SK-N-SH (cell line): Measurements from ENCODE around the gene DGKI. TPM values are rescaled to one million over a fixed set of nuclear protein-coding genes. Genes with fewer than 3 reads are reported as not detected.

Source experiments
- CTCF ChIA-PET: fragments of 300-600, 350-600 bp; formaldehyde crosslinking; extraction: SDS; loops from one replicate; lab custom pipeline; 2021; lab: Yijun Ruan, JAX
- POLR2A ChIA-PET: fragments of 350-600 bp; sonication (Branson Sonifier 250); formaldehyde crosslinking; extraction: SDS; loops from one replicate; lab custom pipeline; 2020; ENCODE audit warnings: antibody characterized with exemption, inconsistent platforms; lab: Yijun Ruan, JAX
- DNase-seq: peaks from one replicate; pipeline ENCODE4 v3.0.0; 2012
- H2AFZ ChIP-seq: fragments of 200-600 bp; sonication (generic); 2 replicates; pipeline ENCODE4 v1.8.1; 2016; ENCODE audit warnings: antibody characterized with exemption, mild to moderate bottlenecking, low read depth
- H3F3A ChIP-seq: fragments of 200-600 bp; sonication (generic); replicated peaks from 2 replicates; pipeline ENCODE3; 2016; ENCODE audit warnings: antibody characterized with exemption, mild to moderate bottlenecking; ENCODE audit not compliant: insufficient read depth
- H3K27ac ChIP-seq, 2 experiments: fragments of 200-500 bp in 1 of 2; fragments of 200-600 bp in 1 of 2; sonication (Bioruptor generic) in 1 of 2; sonication (generic), shearing (Covaris generic) in 1 of 2; 2 replicates each; pipeline versions ENCODE4 v1.5.1 to v1.6.1; 2014 to 2016; ENCODE audit warnings: low read depth in 2 of 2, inconsistent platforms in 1 of 2, low read length in 1 of 2, mild to moderate bottlenecking in 1 of 2, mixed read lengths in 1 of 2
- H3K27me3 ChIP-seq: fragments of 200-600 bp; sonication (generic), shearing (Covaris generic); 2 replicates; pipeline ENCODE4 v1.6.1; 2016; ENCODE audit warnings: mixed run types; ENCODE audit not compliant: insufficient read depth
- H3K36me3 ChIP-seq, 2 experiments: fragments of 200-500 bp in 1 of 2; fragments of 200-600 bp in 1 of 2; sonication (Bioruptor generic) in 1 of 2; sonication (generic) in 1 of 2; replicated peaks in 1 of 2; 2 replicates each; pipeline versions ENCODE3 to v1.5.1; 2014 to 2016; ENCODE audit warnings: low read length in 1 of 2, mild to moderate bottlenecking in 1 of 2; ENCODE audit not compliant: insufficient read depth in 2 of 2, control insufficient read depth in 1 of 2
- H3K4me1 ChIP-seq, 2 experiments: fragments of 200-500 bp in 1 of 2; fragments of 200-600 bp in 1 of 2; sonication (Bioruptor generic) in 1 of 2; sonication (generic), shearing (Covaris generic) in 1 of 2; 2 replicates each; pipeline versions ENCODE4 v1.5.1 to v1.6.1; 2014 to 2016; ENCODE audit warnings: low read depth in 1 of 2, low read length in 1 of 2, mixed run types in 1 of 2; ENCODE audit not compliant: insufficient read depth in 2 of 2, control insufficient read depth in 1 of 2
- H3K4me2 ChIP-seq: fragments of 200-600 bp; sonication (generic), shearing (Covaris generic); 2 replicates; pipeline ENCODE4 v1.6.1; 2017; ENCODE audit warnings: mixed run types
- H3K4me3 ChIP-seq, 2 experiments: fragments of 200-500 bp in 1 of 2; fragments of 200-600 bp in 1 of 2; sonication (Bioruptor generic) in 1 of 2; sonication (generic), shearing (Covaris generic) in 1 of 2; 2 replicates each; pipeline versions ENCODE4 v1.5.1 to v1.8.1; 2014 to 2016; ENCODE audit warnings: low read depth in 2 of 2, inconsistent platforms in 1 of 2, low read length in 1 of 2, mild to moderate bottlenecking in 1 of 2, mixed read lengths in 1 of 2, moderate library complexity in 1 of 2
- H3K79me2 ChIP-seq: fragments of 200-600 bp; sonication (generic); 2 replicates; pipeline ENCODE4 v1.8.1; 2017; ENCODE audit warnings: mild to moderate bottlenecking; ENCODE audit not compliant: insufficient read depth
- H3K9ac ChIP-seq: fragments of 200-600 bp; sonication (generic); 2 replicates; pipeline ENCODE4 v1.6.1; 2017; ENCODE audit warnings: mixed run types
- H3K9me2 ChIP-seq: fragments of 200-600 bp; sonication (generic); 2 replicates; pipeline ENCODE4 v1.6.1; 2017; ENCODE audit warnings: mixed run types
- H3K9me3 ChIP-seq: fragments of 200-600 bp; sonication (generic); 2 replicates; pipeline ENCODE4 v1.6.1; 2017; ENCODE audit warnings: mixed run types, mild to moderate bottlenecking, moderate library complexity
- H4K20me1 ChIP-seq: fragments of 200-600 bp; sonication (generic); 2 replicates; pipeline ENCODE4 v1.6.1; 2017; ENCODE audit warnings: mild to moderate bottlenecking, mixed run types; ENCODE audit not compliant: insufficient read depth
- CHD2 ChIP-seq: fragments of 150-350 bp; IDR thresholded peaks from 2 replicates; pipeline ENCODE4 v1.6.1; 2018; ENCODE audit warnings: low read length; ENCODE audit not compliant: partially characterized antibody
- ELF1 ChIP-seq: IDR thresholded peaks from 2 replicates; pipeline ENCODE4 v1.4.0; 2012
- EP300 ChIP-seq, 2 experiments: IDR thresholded peaks; 2 replicates each; pipeline versions ENCODE4 v1.4.0 to v1.6.1; 2012; ENCODE audit warnings: borderline replicate concordance in 1 of 2, low read depth in 1 of 2, low read length in 1 of 2
- EZH2phosphoT487 ChIP-seq: fragments of 200-600 bp; sonication (generic); IDR thresholded peaks from 2 replicates; pipeline ENCODE4 v1.6.1; 2017; ENCODE audit warnings: low read depth, mixed run types, mild to moderate bottlenecking, antibody characterized with exemption, moderate library complexity, borderline replicate concordance
- FOSL2 ChIP-seq: IDR thresholded peaks from 2 replicates; pipeline ENCODE4 v1.4.0; 2012; ENCODE audit warnings: low read depth, mild to moderate bottlenecking, moderate library complexity, borderline replicate concordance
- FOXJ3 ChIP-seq: sonication (generic); formaldehyde crosslinking; IDR thresholded peaks from 2 replicates; pipeline ENCODE4 v1.5.1; 2020; ENCODE audit warnings: mild to moderate bottlenecking, missing genetic modification reagents
- FOXM1 ChIP-seq: IDR thresholded peaks from 2 replicates; pipeline ENCODE4 v1.4.0; 2012; ENCODE audit warnings: low read depth, mild to moderate bottlenecking
- GABPA ChIP-seq: IDR thresholded peaks from 2 replicates; pipeline ENCODE4 v1.4.0; 2012; ENCODE audit warnings: low read depth, mild to moderate bottlenecking
- JUND ChIP-seq: IDR thresholded peaks from 2 replicates; pipeline ENCODE4 v1.4.0; 2012
- MEF2A ChIP-seq: IDR thresholded peaks from 2 replicates; pipeline ENCODE4 v1.4.0; 2012; ENCODE audit warnings: low read depth, borderline replicate concordance
- MXI1 ChIP-seq: IDR thresholded peaks from 2 replicates; pipeline ENCODE4 v1.6.1; 2012; ENCODE audit warnings: mild to moderate bottlenecking, low read depth, low read length, improper control_type of control experiment
- NFIC ChIP-seq: IDR thresholded peaks from 2 replicates; pipeline ENCODE4 v1.4.0; 2012; ENCODE audit warnings: borderline replicate concordance
- POLR2AphosphoS5 ChIP-seq: IDR thresholded peaks from 2 replicates; pipeline ENCODE4 v1.6.1; 2012; ENCODE audit warnings: low read depth, low read length
- RAD21 ChIP-seq: IDR thresholded peaks from 2 replicates; pipeline ENCODE4 v1.6.1; 2012; ENCODE audit warnings: mild to moderate bottlenecking, low read length
- RCOR1 ChIP-seq: fragments of 150-350 bp; IDR thresholded peaks from 2 replicates; pipeline ENCODE4 v1.6.1; 2017; ENCODE audit warnings: antibody characterized with exemption, low read length
- RFX5 ChIP-seq: IDR thresholded peaks from 2 replicates; pipeline ENCODE4 v1.6.1; 2012; ENCODE audit warnings: mild to moderate bottlenecking, improper control_type of control experiment, low read length
- RXRA ChIP-seq: IDR thresholded peaks from 2 replicates; pipeline ENCODE4 v1.4.0; 2012; ENCODE audit warnings: low read depth, mild to moderate bottlenecking, borderline replicate concordance
- SIN3A ChIP-seq: IDR thresholded peaks from 2 replicates; pipeline ENCODE4 v1.6.1; 2012; ENCODE audit warnings: low read depth, mild to moderate bottlenecking, low read length, moderate library complexity, borderline replicate concordance
- SMC3 ChIP-seq: IDR thresholded peaks from 2 replicates; pipeline ENCODE4 v1.6.1; 2012; ENCODE audit warnings: low read depth, low read length, improper control_type of control experiment
- TAF1 ChIP-seq: IDR thresholded peaks from 2 replicates; pipeline ENCODE4 v1.6.1; 2012; ENCODE audit warnings: low read depth, mild to moderate bottlenecking, low read length, moderate library complexity, borderline replicate concordance
- TCF12 ChIP-seq: IDR thresholded peaks from 2 replicates; pipeline ENCODE4 v1.4.0; 2012
- TEAD4 ChIP-seq: IDR thresholded peaks from 2 replicates; pipeline ENCODE4 v1.4.0; 2012; ENCODE audit warnings: mild to moderate bottlenecking, borderline replicate concordance; ENCODE audit not compliant: insufficient read depth
- USF1 ChIP-seq: IDR thresholded peaks from 2 replicates; pipeline ENCODE4 v1.4.0; 2012; ENCODE audit warnings: low read depth, borderline replicate concordance
- USF2 ChIP-seq: fragments of 150-350 bp; IDR thresholded peaks from 2 replicates; pipeline ENCODE4 v1.6.1; 2017; ENCODE audit warnings: antibody characterized with exemption, low read length, low read depth, borderline replicate concordance
- YY1 ChIP-seq: IDR thresholded peaks from 2 replicates; pipeline ENCODE4 v1.4.0; 2012; ENCODE audit warnings: low read depth, mild to moderate bottlenecking
- ZBTB33 ChIP-seq: IDR thresholded peaks from 2 replicates; pipeline ENCODE4 v1.4.0; 2012; ENCODE audit warnings: low read depth, borderline replicate concordance
- WGBS: methylation state at CpG from one replicate; pipeline ENCODE4 v1.1.6; 2017; ENCODE audit warnings: low lambda C conversion rate; 5-methylcytosine and 5-hydroxymethylcytosine counted together
- polyA plus RNA-seq, 3 experiments: library from polyadenylated mRNA; depleted of rRNA; stranded (reverse); fragments of >200 nt; gene quantifications; 2 replicates each; pipeline ENCODE4 v1.2.3, GENCODE V29; 2012
- TF ChIP-seq, protein P1 (sequence below): fragments of 200-600 bp; sonication (generic); IDR thresholded peaks from 2 replicates; pipeline ENCODE4 v1.6.1; 2017; ENCODE audit warnings: antibody characterized with exemption, mild to moderate bottlenecking, moderate library complexity
- TF ChIP-seq, protein P2 (sequence below): IDR thresholded peaks from 2 replicates; pipeline ENCODE4; 2012

Gene DGKI
- polyA plus RNA-seq, 1 of the 3 experiments (the other 2 are of a cell fraction): 1.3 TPM

DNA sequence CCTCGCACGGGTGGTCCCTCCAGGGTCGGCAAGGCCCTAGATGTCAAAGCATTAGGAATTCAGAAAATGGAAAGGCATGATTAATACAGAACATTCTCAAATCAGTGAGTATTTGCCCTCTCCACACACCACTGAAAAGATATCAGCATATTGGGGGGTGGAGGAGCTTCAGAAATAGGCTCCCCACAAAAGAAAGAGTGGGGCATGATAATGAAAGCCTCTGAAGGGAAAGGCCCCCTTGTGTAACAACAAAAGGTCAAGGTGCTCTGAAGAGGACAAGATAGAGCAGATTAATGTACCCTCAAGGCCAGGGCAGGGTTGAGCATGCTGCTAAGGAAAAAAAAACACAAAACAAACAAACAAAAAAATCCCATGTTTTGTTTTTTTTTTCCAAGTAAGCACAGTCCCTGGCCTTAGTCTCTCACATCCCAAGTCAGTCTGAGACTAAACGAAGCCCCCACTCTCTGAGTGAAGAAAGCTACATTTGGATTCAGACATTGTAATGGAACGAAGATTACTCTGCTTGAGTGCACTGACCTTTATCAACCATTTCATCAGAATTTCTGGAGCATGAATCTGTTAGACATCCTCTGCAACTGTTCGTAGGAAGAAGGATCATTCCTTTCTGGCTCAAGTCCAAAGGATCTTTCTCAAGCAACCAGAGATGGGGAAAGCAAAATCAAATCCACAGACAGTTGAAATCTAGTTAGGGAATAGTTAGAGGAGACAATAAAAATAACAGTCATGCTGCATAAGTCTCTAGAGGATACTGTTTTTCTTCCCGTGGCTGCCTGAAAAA is 27.4 kb upstream of the DGKI start:
- peak; percentile 57 for DNase-seq
- Histone ChIP-seq H3K27me3 (no peaks in the 10 kb centered on the region), H3F3A (peaks cover 41% of the 10 kb centered on the region), H3K79me2 (peaks cover 4% of the 10 kb centered on the region; the same call in 1 of the 2 replicates), H3K27ac (peak overlapping the region; percentile 75 to 97), H3K36me3 (peaks cover 44 to 60% of the 10 kb centered on the region in 2 experiments), H3K4me1 (peaks cover 19 to 39% of the 10 kb centered on the region in 2 experiments), H4K20me1 (no peaks in the 10 kb centered on the region), H2AFZ (peak overlapping the region; percentile 19; the same call in 1 of the 2 replicates), H3K9ac (peak overlapping the region; percentile 52), H3K9me2 (no peaks in the 10 kb centered on the region), H3K9me3 (no peaks in the 10 kb centered on the region), H3K4me2 (peak overlapping the region; percentile 59), H3K4me3 (no peak overlapping the region)
- ChIA-PET POLR2A (no interaction called here), CTCF (interaction anchor here (0.8 to 1.5 kb wide), 4 partner anchors 12 to 218 kb away, joined by 3 to 7 read pairs (median 4); partner anchors contain the start of gene CREB3L2)
- WGBS: 46% methylated on average over 7 of the region's 7 CpGs
- no peak for TF ChIP-seq GABPA
- TF ChIP-seq ELF1: no peak
- no peak for TF ChIP-seq USF1
- peak; percentile 91; the same call in 1 of the 2 replicates for TF ChIP-seq FOSL2
- TF ChIP-seq, protein P1, sequence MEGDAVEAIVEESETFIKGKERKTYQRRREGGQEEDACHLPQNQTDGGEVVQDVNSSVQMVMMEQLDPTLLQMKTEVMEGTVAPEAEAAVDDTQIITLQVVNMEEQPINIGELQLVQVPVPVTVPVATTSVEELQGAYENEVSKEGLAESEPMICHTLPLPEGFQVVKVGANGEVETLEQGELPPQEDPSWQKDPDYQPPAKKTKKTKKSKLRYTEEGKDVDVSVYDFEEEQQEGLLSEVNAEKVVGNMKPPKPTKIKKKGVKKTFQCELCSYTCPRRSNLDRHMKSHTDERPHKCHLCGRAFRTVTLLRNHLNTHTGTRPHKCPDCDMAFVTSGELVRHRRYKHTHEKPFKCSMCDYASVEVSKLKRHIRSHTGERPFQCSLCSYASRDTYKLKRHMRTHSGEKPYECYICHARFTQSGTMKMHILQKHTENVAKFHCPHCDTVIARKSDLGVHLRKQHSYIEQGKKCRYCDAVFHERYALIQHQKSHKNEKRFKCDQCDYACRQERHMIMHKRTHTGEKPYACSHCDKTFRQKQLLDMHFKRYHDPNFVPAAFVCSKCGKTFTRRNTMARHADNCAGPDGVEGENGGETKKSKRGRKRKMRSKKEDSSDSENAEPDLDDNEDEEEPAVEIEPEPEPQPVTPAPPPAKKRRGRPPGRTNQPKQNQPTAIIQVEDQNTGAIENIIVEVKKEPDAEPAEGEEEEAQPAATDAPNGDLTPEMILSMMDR: no peak
- peak; percentile 81 for TF ChIP-seq RCOR1
- TF ChIP-seq FOXM1: peak; percentile 80
- peak; percentile 6; the same call in 1 of the 2 replicates for TF ChIP-seq TAF1
- TF ChIP-seq RXRA: peak; percentile 91; the same call in 1 of the 2 replicates
- no peak for TF ChIP-seq RAD21
- TF ChIP-seq TEAD4: peak; percentile 90
- TF ChIP-seq CHD2: no peak
- TF ChIP-seq USF2: no peak
- peak; percentile 66; the same call in 1 of the 2 replicates for TF ChIP-seq SIN3A
- TF ChIP-seq JUND: peak; percentile 91
- no peak; the same call in 1 of the 2 replicates for TF ChIP-seq ZBTB33
- TF ChIP-seq MXI1: no peak
- no peak for TF ChIP-seq FOXJ3 (CRISPR knock-in tag)
- TF ChIP-seq SMC3: no peak
- TF ChIP-seq EP300 (IDR thresholded peaks at IDR 0.05; ENCODE audit: borderline replicate concordance in 1 of 2, low read depth in 1 of 2, low read length in 1 of 2): peak in 1 of 2 experiments; percentile 93; a peak in 2 of 4 replicates
- TF ChIP-seq, protein P2, sequence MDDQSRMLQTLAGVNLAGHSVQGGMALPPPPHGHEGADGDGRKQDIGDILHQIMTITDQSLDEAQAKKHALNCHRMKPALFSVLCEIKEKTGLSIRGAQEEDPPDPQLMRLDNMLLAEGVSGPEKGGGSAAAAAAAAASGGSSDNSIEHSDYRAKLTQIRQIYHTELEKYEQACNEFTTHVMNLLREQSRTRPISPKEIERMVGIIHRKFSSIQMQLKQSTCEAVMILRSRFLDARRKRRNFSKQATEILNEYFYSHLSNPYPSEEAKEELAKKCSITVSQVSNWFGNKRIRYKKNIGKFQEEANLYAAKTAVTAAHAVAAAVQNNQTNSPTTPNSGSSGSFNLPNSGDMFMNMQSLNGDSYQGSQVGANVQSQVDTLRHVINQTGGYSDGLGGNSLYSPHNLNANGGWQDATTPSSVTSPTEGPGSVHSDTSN: peak; percentile 86
- peak; percentile 94 for TF ChIP-seq TCF12
- peak; percentile 52; the same call in 1 of the 2 replicates for TF ChIP-seq MEF2A
- TF ChIP-seq EZH2phosphoT487: no peak
- no peak for TF ChIP-seq RFX5
- TF ChIP-seq POLR2AphosphoS5: peak; percentile 91
- TF ChIP-seq NFIC: peak; percentile 99
- TF ChIP-seq YY1: peak; percentile 48; the same call in 1 of the 2 replicates
